GM18858 (cell line): ENCODE data around the gene TSPAN17.

Source experiments
- ATAC-seq: cut with Tn5 transposase; IDR thresholded peaks from one replicate; pipeline ENCODE4 v1.9.1; 2021; ENCODE audit not compliant: unreplicated experiment

The TSPAN17 gene

GRCh38 chr5:176620333-176620981 is 26.8 kb upstream of the TSPAN17 start:
- ATAC-seq = no peak

DNA sequence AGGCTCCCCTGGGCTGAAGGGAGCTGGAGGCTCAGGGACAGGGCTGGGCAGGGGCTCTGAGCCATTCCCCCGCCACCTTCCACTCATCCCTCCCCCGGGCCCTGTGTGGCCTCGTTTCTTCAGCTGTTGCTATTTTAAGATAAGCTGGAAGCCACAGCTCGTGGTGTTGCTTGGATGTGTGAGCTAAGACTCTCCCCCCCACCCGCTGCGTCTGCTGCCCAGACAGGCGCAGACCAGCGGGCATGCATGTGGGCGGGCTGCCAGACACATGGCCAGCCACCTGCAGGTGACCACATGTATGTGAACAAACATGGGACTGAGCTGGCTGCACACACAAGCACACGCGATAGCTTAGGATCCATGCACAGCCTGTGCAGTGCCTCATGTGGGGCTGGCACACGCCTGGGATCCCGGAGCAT is 25.6 kb upstream of the TSPAN17 start:
- no peak for ATAC-seq

DNA sequence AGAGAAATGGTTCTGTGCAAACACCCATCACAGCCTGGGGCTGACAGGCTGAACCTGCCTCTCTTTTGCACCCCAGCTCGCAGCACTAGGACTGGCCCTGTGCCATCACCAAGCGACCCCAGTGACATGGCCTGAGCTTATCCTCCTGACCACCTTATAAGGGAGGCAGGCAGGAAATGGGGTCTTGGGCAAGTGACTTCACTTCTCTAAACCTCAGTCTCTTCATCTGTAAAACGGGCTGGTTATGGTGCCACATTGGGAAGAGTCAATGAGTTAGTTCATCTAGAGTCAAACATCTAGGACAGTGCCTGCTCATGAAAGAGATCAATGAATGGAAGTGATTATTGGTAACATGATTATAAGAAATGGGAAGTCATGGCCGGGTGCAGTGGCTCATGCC is 23.1 kb upstream of the TSPAN17 start:
- ATAC-seq = no peak

- no peak for ATAC-seq
These were observed 22.3 kb upstream of the TSPAN17 start for GRCh38 chr5:176624938-176625337.

- ATAC-seq = no peak
These were observed 21.8 kb upstream of the TSPAN17 start for GRCh38 chr5:176625512-176625911.

- no peak for ATAC-seq
These were observed 21.1 kb upstream of the TSPAN17 start for GRCh38 chr5:176625966-176626875.

DNA sequence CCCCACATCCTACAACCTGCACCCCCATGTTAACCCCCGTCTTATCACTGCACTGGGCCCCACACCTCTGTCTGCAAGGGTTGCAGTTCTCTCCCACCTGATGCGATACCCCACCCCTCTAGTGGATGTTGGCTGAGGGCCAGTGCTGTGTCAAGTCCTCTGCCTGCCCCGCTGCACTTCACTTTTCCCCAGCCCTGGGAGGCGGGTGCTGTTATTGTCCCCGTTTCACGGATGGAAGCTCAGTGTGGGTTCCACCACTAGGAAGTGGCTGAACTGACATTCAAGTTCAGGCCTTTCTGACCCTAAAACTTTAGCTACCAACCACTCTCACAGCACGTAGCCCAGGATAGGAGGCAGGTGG is 20.4 kb upstream of the TSPAN17 start:
- ATAC-seq = no peak

DNA sequence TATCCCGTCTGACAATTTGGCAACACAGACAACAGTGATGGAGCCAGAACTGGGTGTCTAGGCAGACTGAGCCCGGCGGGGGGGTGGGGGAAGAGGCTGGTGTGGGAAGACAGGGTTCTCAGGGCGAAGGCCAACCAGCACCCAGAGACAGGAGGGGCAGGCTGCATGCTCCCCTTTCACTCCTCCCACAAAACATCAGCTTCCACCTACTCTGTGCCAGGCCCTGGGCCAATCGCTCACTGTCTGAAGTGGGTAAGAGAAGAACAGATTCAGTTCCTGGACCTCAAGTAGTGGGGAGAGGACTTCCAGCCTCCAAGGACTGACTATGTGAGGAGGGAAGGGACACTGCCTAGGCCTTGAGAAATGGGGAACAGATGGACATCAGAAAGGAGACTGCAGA is 19.7 kb upstream of the TSPAN17 start:
- no peak for ATAC-seq

DNA sequence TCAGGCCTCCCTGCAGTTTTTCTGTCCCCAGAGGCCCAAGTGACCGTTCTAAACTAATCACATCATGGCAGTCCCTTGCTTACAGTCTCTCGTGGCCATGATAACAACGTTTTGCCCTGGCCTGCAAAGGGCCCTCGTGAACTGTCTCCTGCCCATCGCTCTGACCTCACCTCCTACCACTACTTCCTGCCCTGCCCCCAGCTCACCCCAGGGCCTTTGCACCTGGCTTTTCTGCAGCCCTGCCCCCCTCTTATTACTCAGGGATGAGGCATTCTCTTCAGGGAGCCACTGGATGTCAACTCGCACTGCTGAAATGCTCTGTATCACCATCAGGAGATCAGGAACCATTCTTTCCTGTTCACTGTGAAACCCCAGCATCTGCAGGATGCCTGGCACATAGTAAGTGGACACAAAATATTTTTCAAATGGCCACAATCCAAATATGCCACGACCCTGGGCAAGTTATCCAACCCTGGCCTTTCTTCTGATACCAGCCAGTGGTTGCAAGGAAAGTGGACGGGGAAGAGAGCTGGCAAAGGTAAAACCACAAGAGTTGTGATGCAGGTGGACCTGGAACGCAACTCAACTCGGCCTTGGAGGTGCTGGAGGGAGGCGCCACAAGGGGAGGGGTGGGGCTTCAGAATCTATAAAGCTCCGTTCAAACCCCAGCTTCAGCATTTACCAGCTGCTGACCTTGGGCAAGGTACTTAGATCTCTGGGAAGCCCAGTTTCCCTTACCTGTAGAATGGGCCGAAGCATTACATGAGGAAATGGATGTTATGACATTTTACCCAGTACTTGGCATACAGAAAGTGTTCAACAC is 18.7 kb upstream of the TSPAN17 start:
- no peak for ATAC-seq

GRCh38 chr5:176629317-176629852 is 17.9 kb upstream of the TSPAN17 start:
- no peak for ATAC-seq

- ATAC-seq = no peak
These were observed 17.2 kb upstream of the TSPAN17 start, which contains the start of the genes EIF4E1B and SNCB for GRCh38 chr5:176629853-176630680. TSS of gene EIF4E1B (plus strand) at chr5:176630675. CDS start at chr5:176642788, 12,113 bp downstream. TSS of gene SNCB (minus strand) at chr5:176630534. CDS start at chr5:176629654, 880 bp downstream.

GRCh38 chr5:176630681-176631222 is 16.5 kb upstream of the TSPAN17 start:
- ATAC-seq = no peak

DNA sequence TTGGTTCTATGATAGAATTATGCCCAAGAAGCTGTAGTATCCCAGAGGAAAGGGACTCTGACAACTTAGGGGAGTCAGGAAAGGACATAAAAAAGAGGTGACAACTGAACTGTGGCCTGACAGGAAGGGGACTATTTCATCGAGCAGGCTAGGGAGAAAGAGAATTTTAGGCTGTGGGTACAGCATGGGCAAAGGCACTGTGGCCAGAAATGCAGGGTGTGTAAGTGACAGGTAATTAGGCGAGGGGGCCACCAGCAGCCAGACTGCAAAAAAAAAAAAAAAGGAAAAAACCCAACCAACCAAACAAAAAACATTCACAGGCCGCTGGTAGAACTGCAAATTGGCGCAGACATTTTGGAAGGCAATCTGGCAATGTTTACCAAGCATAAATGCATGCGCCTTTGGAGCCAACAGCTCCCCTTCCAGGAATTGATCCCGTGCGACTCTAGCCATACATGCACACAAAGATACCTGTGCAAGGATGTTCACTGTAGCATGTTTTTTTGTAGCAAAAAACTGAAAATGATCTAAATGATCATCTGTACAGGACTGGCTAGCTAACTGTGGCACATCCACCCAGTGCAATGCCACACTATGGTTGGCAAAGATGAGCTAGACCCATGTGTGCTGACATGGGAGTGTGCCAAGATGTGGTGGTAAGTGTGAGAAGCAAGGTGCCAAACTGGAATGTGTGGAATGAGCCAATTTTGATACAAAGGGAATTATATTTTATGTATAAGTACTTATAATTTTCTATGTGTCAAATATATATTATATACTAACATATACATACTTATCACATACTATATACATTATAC is 15.7 kb upstream of the TSPAN17 start:
- ATAC-seq = no peak

DNA sequence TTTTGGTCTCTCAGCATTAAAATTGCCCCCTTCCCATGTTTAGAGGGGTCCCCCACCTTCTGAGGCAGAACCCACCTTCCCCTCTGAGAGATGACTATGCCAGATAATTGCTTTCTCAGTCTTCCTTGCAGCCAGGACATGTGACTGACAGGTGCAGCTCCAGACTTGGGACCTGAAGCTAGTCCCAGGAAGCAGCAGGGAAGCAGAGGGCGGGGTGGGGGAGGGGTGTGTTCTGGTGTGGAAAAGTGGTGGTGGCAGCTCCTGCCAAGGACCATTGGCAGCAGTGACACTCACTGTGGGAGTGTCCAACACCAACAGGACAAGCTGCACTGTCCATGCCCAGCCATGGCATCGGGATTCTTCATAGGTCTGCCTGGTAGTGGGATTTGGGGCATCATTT is 14.5 kb upstream of the TSPAN17 start:
- ATAC-seq = no peak

DNA sequence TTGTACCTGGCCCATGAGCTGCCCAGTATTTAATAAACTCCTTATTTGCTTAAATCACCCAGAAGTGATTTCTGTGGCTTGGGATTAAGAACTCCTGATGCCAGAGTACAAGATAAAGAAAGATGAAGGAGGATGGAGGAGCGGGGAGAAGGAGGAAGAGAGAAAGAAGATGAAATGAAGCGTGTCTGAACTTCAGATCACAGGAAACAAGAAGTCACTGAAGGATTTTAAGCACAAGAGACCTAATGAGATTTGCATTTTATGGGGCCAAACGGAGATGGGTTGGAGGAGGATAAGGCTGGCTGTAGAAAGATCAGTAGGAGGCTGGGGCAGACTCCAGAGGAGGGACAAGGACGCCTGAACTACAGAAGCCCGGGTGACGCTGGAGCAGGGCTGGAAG is 13.7 kb upstream of the TSPAN17 start:
- no peak for ATAC-seq

DNA sequence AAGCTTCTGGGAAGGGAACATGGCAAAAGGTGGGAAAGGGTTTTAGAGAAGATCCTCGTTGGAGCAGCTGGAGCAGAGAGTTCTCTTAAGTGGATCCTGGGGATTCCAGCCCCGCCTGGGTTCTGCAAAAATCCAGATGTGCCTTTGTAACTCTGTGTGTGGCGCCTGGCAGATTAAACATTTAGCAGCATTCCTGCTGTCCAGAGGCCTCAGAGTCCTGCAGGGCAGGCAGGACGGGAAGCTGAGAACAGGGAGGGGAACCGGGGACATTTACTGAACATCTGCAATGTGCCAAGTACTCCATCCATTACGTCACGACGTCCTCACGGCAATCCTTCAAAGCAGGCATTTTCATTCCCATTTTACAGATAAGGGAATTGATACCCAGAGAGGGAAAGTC is 10.9 kb upstream of the TSPAN17 start:
- ATAC-seq = no peak

- ATAC-seq = no peak
These were observed 9.7 kb upstream of the TSPAN17 start for GRCh38 chr5:176637556-176637955.

DNA sequence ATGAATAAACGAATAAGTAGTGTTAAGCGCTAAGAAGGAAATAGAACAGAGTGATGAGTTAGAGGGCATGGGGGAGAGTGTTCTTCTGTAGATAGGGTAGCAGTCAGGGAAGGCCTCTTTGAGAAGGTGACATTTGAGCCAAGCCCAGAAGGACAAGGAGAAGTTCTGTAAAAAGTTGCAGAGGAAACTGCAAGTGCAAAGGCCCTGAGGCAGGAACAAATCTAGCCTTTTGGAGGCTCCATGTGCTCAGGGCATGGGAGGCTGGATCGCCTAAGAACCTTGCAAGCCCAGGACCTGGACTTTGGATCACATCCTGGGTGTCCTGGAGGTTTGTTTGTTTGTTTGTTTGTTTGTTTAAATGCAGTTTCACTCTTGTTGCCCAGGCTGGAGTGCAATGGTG is 8.8 kb upstream of the TSPAN17 start:
- no peak for ATAC-seq

DNA sequence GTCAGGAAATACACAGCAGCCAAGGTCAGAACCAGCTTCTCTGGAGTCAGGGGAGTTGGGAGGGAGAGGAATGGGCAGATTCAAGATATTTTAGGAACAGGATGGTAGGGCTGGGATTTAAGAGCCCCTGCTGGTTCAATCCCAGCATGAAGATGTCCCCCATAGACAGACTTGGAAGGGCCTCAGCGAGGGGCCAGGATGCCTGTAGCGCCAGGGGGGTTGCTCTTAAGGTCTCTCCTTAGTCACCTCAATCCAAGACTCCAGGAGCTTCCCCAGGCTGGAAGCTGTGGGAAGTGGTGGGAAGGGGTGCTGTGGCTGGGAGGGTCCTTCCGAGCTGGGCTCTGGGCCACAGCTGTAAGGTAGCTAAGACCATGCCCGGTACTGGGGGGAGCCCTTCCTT is 8.1 kb upstream of the TSPAN17 start:
- no peak for ATAC-seq
